ENCODE data around the gene PTPRE. TPM values are rescaled to one million over a fixed set of nuclear protein-coding genes. Genes with fewer than 3 reads are reported as not detected.

Gene PTPRE
- total and polyA plus RNA-seq, 10 of the 15 experiments (the other 5 are each of a cell fraction or from before 2014, with no cell fraction given) = 2.9 to 7.6 (median 5.8) TPM

DNA sequence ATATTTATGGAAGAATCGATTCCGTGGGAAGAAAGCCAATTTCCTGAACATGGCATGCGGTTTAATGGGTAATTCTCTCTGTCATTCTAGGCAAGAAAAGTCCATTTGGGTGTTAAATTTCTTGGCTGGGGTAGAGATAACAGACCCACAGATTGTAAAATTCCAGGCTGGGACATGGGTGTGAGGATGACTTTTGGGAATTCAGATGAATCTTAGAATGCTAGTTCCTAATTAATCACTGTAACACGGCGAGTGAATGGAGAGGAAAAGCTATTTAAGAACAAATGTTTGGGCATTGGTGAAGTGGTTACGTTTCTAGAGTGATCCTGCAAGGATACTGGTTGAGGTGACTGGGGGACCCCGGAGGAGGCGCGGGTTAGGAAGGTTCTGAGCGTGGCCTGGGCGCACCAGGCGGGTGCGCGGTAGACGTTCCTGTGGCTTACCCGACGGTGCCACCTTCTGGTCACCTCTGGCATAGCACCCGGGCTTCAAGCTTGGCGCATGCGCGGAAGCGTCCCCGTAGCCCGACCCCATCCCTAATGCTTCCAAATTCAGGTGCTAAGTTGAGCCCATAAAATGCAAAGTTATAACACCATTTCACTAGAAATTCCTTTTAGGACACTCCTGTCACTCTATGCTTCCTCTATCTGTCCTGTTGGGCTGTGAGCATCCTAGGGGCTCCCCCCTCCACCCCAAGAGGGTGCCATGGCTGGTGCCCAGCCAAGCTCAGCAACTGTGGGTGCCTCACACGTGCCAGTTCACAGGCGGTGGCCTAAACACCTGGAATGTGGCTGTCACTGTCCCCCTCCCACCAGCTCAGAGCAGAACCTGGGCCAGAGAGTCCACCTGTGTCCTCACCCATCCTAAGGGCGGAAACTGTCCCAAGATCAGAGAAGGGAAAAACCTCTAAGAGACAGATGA is 104.4 kb downstream of the PTPRE start (continued):
- TF ChIP-seq IRF3 (IDR thresholded peaks at IDR 0.05) = peak; percentile 48; the same call in 1 of the 2 replicates
- no peak for TF ChIP-seq RAD51 (IDR thresholded peaks at IDR 0.05)

- ChIA-PET SMC1A (ENCODE audit: uncharacterized antibody, unreplicated experiment) (interaction anchor here (1.2 kb wide), 2 partner anchors 22 to 110 kb away, joined by 3 to 4 read pairs; no protein-coding TSS in a partner anchor), POLR2A (no interaction called here), CTCF (interaction anchor here (2.8 to 3.2 kb wide), 2 partner anchors 56 to 298 kb away, joined by 16 read pairs; no protein-coding TSS in a partner anchor), RAD21 (ENCODE audit: unreplicated experiment) (interaction anchor here (3.9 kb wide), 1 partner anchor 56 kb away, joined by 13 read pairs; no protein-coding TSS in a partner anchor)
- in situ Hi-C loops (cut with MboI) (loop anchor here (10.0 kb wide), 1 partner anchor 299 kb away; no protein-coding TSS in a partner anchor), intact Hi-C loops (cut with micrococcal nuclease; ENCODE audit: unreplicated experiment) (no loop called here)
- no TSS peak for BruUV-seq (replicated peaks)
- no peaks in the 10 kb centered on the region for H3K36me3 ChIP-seq (ENCODE audit: control insufficient read depth in 2 of 2, insufficient read depth in 2 of 2, low read length in 1 of 2)
- H3K9me3 ChIP-seq (replicated peaks; ENCODE audit: control insufficient read depth, insufficient read depth, low read length) = no peaks in the 10 kb centered on the region
- H3K79me2 ChIP-seq (ENCODE audit: control insufficient read depth, insufficient read depth, low read length) = no peaks in the 10 kb centered on the region
- H3K27me3 ChIP-seq (replicated peaks in 1 of 2; ENCODE audit: control insufficient read depth in 2 of 2, insufficient read depth in 2 of 2, low read length in 1 of 2) = peaks cover under 1 to 5% of the 10 kb centered on the region in 2 experiments; a peak in 2 of 4 replicates
- no peaks in the 10 kb centered on the region for H3K4me1 ChIP-seq (ENCODE audit: control insufficient read depth, insufficient read depth, low read length)
- H2AFZ ChIP-seq (ENCODE audit: control insufficient read depth, low read depth, low read length) = no peak overlapping the region
- ATAC-seq (peak; percentile 29), FAIRE-seq (no peak), DNase-seq (ENCODE audit: low read depth, low spot score) (no peak)
- H3K4me3 ChIP-seq = no peak overlapping the region
- H3K27ac ChIP-seq (ENCODE audit: control insufficient read depth, insufficient read depth) = no peak overlapping the region
- H3K9ac ChIP-seq (ENCODE audit: control insufficient read depth, insufficient read depth, low read length) = no peak overlapping the region
- H3K4me2 ChIP-seq (ENCODE audit: control insufficient read depth, insufficient read depth) = no peak overlapping the region
- 11% methylated on average over 4 of the region's 4 CpGs for WGBS (ENCODE audit: insufficient coverage, insufficient replicate concordance, low lambda C conversion rate, missing lambda C conversion rate)
- no peaks in the 10 kb centered on the region for H4K20me1 ChIP-seq (ENCODE audit: control insufficient read depth, insufficient read depth)
- TF ChIP-seq, protein P1, sequence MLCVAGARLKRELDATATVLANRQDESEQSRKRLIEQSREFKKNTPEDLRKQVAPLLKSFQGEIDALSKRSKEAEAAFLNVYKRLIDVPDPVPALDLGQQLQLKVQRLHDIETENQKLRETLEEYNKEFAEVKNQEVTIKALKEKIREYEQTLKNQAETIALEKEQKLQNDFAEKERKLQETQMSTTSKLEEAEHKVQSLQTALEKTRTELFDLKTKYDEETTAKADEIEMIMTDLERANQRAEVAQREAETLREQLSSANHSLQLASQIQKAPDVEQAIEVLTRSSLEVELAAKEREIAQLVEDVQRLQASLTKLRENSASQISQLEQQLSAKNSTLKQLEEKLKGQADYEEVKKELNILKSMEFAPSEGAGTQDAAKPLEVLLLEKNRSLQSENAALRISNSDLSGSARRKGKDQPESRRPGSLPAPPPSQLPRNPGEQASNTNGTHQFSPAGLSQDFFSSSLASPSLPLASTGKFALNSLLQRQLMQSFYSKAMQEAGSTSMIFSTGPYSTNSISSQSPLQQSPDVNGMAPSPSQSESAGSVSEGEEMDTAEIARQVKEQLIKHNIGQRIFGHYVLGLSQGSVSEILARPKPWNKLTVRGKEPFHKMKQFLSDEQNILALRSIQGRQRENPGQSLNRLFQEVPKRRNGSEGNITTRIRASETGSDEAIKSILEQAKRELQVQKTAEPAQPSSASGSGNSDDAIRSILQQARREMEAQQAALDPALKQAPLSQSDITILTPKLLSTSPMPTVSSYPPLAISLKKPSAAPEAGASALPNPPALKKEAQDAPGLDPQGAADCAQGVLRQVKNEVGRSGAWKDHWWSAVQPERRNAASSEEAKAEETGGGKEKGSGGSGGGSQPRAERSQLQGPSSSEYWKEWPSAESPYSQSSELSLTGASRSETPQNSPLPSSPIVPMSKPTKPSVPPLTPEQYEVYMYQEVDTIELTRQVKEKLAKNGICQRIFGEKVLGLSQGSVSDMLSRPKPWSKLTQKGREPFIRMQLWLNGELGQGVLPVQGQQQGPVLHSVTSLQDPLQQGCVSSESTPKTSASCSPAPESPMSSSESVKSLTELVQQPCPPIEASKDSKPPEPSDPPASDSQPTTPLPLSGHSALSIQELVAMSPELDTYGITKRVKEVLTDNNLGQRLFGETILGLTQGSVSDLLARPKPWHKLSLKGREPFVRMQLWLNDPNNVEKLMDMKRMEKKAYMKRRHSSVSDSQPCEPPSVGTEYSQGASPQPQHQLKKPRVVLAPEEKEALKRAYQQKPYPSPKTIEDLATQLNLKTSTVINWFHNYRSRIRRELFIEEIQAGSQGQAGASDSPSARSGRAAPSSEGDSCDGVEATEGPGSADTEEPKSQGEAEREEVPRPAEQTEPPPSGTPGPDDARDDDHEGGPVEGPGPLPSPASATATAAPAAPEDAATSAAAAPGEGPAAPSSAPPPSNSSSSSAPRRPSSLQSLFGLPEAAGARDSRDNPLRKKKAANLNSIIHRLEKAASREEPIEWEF (IDR thresholded peaks at IDR 0.05; ENCODE audit: insufficient replicate concordance, low read depth, low read length) = no peak
- no peak for TF ChIP-seq IRF3 (IDR thresholded peaks at IDR 0.05)
- no peak for TF ChIP-seq JUNB (IDR thresholded peaks at IDR 0.05)
- no peak for TF ChIP-seq GATAD2B (conservative IDR thresholded peaks at IDR 0.05; ENCODE audit: low read depth)
- TF ChIP-seq ZBTB4 (CRISPR knock-in tag; IDR thresholded peaks at IDR 0.05) = no peak
- TF ChIP-seq PML (IDR thresholded peaks at IDR 0.05; ENCODE audit: low read length) = no peak
Observed at GRCh38 chr10:128013626-128014025, 106.7 kb downstream of the PTPRE start.
